GM21825 (cell line): ENCODE measurements around the gene TMEM60.
A peak's percentile ranks its signal among the peaks of the same experiment; 100 is the strongest.
"Not testable (repeated sequence)": the region's sequence is repeated elsewhere in the genome, so short reads cannot be mapped to it uniquely, and the experiment has no call there.

Source experiments
- ATAC-seq: cut with Tn5 transposase; IDR thresholded peaks from one replicate; pipeline ENCODE4 v1.9.1; 2021; ENCODE audit warnings: mild to moderate bottlenecking, moderate library complexity; ENCODE audit not compliant: unreplicated experiment

Gene TMEM60

DNA sequence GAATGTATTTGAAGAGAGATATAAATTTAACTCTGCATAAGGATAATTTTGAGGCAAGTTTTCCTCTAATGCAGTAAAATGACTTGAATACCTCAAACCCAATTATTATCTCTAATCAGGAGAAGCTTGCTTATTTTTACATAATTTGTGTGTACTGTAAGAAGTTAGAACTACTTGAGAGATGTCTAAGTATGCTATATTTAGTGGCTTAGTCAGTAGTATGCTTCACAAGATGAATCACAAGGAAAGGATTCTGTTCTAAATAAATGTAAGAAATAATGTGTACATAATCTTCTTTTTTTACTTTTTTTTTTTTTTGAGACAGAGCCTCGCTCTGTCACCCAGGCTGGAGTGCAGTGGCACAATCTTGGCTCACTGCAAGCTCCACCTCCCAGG, 14.1 kb upstream of the TMEM60 start:
- no peak for ATAC-seq

DNA sequence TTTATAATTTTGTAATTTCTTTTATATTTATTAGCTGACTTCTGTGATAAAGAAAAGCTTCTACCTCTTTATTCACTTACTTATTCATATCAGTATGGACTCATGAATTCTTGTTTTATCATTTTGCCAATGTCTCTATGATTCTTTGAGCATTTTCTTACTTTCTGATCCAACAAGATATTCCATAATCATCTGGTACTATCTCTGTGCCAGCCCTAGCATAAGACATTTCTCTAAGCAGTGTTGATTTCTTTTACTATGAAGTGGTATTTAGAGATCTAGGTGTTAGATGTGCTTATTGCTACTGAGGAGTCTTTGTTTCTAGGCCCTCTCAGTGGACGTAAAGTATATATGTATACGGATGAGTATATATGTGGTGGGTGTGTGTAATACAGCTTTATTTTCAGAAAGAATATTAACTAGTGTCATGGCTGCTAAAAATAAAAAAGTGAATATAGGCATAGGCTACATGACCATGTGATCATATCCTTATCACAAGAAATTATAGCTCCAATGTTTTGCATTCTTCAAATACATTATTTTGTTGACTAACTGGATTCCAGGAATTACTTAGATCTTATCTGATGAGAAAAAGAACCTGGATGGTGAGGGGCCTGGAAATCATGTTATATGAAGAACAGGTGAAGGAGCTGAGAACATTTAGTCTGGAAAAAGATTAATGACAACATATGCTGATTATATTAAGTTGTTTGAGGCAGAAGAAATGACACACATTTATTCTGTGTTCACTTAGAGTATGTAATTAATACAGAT, 13.5 kb upstream of the TMEM60 start:
- no peak for ATAC-seq

DNA sequence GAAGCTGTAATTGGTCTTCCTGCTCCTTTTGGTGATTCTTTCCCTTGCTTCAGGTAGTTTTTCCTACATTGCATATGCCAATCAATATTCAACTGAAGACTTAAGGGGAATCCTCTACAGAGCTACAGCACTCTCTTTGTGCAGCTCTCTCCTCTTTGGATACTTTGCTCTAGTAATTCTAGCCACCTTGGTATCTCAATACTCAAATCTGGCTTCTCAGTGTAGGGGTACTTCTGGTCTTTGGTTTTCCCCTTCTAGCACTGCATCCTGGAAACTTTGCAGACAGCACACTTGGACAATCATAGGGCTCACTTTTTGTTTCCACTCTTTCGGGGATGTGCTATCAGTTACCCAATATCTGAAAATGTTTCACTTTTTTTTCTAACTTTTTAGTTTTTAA, 10.3 kb upstream of the TMEM60 start:
- ATAC-seq = no peak

DNA sequence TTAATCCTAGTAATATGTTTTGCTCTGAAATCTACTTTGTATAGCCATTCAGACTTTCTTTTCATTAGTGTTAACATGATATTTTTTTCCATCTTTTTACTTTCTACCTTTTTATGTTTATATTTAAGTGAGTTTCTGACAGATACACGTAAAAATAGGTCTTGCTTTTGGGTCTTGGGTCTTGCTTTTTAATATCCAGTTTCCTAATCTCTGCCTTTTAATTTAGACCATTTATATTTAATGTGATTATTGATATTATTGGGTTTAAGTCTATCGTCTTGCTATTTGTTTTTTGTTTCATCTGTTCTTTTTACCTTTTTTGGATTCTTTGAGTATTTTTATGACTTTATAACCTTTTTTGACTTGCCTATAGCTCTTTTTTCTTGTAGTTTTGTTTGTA, 8.2 kb upstream of the TMEM60 start:
- ATAC-seq = no peak

DNA sequence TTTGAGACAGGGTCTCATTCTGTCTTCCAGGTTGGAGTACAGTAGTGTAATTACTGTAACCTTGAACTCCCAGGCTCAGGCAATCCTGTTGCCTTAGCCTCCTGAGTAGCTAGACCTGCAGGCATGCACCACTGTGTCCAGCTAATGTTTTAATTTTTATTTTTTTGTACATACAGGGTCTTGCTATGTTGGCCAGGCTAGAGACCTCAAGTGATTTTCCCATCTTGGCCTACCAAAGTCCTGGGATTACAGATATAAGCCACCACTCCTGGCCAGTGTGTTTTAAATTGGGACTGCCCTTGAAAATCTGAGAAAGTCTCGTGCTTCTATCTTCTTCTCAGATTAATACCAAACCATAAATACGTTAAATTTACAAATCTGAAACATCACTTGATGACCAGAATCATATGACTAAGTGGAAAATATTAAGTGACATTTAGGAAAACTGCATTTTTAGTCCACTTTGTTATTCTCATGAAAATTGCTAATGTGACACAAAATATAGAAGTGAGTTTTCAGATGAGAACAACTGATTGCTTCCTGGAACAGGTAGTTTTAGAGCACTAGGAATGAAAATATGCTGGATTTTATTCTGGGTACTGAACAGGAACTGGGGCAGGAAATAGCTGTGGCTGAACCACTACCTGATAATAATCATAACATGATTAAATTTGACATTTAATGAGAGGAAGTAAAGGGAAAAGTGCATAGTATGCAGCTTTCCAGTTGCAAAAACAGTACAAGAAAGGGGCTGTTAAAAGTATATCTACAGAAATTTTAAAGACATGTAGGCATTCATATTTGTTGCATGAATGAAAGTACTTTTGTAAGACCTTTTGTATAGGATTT, 4.5 kb upstream of the TMEM60 start:
- no peak for ATAC-seq

DNA sequence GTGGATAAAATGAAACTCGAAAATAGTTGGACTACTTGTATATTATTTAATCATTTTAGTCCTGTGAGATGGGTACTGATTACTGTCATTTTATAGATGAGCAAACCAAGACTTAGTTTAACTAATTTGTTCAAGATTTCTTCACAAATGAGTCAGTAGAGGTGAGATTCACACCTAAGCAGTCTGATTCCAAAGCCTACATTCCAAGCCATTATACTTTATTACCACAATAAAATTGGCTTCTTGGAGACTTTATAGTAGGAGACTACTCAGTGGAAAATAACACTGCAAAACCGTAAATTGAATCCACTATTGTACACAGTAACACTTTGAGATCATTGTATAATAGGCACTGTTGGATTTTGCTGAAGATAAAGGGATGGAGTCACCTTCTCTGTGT, 2.5 kb upstream of the TMEM60 start:
- ATAC-seq = no peak

DNA sequence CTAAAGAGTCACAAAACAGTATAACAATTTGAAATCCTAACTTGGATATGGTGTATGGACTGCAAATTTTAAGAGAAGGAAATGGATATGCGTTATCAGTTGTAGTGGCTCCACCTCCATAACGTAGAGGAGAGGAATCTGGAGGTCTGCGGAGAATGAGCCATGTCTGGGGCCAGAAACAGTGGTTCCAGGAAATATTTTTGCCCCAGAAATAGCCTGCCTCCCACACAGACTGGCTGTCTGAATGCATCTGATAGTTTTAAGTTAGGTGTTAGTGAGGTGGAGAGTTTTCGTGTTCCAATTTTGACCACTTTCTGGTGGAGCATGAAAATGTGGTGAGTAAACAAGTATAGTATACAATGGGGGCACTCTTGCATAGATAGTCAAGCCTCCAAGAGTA, 1.9 kb upstream of the TMEM60 start:
- ATAC-seq = peak; percentile 11

DNA sequence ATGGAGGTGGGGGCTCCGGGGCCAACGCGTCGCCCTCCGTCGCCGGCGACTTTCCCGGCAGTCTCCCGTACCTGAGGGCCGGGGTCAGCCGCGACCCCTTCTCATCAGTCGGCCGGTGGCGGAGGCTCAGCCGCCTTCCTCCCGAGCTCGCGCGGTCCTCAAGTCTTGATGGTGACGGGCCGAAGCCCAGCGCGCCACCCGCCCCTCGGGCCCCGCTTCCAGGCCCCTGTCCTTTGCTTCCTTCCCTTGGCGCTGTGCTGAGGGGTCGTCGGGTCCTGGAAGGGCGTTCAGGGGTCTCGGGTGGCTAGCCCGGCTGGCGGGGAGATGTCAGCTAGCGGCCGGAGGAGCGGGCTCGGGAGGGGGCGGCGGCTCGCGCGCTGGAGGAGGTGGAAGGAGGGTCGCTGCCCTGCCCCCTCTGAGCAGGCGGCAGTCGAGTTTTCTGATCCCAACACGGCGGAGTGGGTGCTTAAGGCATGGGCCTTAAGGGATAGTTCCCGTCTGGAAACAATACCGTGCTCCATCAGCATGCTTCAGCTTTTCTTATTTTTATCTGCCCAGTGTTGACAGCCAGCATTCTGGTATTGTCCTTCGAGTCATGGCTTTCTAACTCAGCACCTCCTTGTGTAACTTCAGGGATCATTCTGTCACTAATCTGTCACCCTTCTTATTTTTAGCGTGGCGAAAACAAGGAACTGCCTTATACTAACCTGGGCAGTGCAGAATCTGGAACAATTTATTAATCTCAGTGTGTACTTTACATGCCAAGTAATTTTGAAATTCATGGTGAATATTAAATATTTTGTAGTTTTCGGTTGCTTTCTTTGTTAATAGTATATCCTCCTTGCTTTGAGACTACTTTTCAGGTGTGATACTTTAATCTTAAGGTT, 1.1 kb upstream of the TMEM60 start:
- ATAC-seq = peak; percentile 5

DNA sequence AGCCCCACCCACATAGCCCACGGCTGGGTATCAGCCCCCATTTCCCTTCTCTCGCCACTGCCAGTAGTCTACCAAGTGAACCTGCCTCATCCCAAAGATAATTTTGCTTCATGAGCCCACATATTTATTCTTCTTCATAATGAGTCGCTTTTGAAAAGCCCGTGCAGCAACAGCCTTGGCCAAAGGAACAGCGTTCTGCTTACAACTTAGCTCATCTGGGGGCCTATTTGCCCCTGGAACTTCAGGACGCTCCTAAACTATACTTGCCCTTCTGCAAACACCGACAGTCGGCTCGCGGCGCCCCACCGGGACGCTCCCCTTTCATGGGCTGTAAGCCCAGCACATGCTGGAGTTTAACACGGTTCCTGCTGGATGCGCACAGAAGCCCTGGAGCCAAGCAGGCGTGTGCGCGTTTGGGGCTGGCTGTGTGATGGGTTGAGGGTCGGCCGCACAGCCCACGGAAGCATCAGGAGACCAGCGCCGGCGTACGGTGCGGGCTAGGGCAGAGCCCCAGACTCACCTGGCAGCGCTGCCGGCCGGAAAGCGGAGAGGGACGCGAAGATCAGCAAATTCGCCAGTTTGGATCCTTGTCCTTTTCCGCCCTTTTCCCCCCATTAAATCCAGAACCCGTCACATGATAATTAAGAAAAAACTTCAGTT, 370 bp downstream of the TMEM60 start:
- peak; percentile 21 for ATAC-seq

DNA sequence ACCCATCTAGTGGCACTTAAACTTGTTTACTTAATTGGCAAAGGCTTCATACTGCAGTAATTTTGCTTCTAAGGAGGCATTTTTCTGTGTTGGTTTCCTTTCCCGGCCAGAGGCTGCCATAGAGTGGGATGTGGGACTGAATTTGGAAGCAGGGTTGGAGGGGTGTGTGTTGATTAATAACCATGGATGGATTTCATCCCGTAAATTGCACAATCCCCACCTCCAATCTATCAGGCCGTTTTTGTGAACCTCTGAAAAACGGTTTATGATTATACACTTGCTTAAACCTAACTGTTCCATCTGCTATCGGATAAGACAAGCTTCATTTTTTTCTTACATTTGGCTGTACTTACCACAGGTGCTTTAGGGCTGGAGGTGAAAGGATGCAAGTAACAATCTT, 1.3 kb downstream of the TMEM60 start:
- no peak for ATAC-seq

DNA sequence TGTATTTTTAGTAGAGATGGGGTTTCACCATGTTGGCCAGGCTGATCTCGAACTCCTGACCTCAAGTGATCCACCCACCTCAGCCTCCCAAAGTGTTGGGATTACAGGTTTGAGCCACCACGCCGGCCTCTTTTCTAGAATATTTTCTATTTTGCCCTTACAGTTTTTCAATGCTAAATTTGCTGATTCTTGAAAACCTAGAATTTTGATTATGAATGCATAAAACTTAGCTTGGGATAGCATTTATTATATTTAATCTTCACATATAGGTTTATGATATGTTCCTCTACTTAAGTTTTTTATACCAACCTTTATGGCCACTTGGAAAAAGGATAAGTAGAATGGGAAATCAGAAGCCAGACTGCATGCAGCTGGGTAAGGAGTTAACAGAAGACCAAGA, 2.1 kb downstream of the TMEM60 start:
- no peak for ATAC-seq

DNA sequence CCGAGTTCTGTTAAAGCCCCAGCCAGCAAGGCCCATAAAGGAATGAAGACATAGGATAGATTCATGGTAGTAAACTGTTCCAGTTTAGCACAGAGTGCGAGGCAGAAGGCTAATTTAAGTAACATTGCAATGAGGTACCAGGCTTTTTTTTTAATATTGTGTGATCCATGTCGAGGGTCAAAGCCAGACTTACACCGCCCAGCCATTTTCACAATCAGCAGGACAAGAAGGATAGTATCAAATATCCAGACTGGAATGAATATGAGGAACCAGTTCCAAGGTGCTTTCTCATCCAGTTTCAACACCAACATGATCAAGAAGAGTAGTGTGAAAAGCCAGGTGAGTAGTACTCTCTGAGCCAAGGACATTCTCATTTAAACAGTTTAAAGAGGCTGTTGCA, 4.2 kb downstream of the TMEM60 start:
- ATAC-seq = no peak

DNA sequence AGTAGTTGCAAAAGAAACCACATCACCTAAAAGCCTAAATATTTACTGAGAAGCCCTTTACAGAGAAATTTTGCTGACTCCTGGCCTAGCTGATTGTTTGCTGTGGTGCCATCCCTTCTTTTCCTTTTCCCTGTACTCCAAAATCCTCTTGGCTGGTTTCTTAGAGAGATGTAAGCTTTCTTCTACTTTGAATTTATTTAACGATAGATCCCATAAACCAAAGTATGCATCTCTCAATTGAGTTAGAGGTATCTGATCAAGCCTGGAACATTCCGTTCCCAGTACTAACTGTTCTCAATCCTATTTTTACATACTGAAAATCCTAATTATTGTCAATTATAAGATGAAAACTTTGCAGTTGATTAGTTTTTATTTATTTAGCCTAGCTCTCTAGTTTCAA, 6.3 kb downstream of the TMEM60 start:
- ATAC-seq = no peak

DNA sequence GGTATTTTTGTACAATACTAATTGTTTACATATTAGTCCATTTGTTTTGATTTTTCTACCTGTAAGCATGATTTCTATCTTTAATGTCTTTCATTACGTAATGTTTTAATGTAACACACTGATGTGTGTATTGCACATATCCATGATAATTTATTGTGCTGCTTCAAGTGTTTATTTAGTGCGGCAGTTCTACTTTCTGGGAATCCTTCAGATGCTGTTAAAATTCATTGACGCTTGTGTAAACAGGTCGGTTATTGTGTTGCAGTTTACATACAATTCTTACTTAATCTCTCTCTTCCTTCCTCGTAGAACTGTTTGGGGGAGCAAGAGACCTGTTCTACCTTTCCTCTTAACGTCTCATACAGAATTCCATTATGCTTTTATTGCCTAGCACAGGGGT, 6.9 kb downstream of the TMEM60 start:
- no peak for ATAC-seq

DNA sequence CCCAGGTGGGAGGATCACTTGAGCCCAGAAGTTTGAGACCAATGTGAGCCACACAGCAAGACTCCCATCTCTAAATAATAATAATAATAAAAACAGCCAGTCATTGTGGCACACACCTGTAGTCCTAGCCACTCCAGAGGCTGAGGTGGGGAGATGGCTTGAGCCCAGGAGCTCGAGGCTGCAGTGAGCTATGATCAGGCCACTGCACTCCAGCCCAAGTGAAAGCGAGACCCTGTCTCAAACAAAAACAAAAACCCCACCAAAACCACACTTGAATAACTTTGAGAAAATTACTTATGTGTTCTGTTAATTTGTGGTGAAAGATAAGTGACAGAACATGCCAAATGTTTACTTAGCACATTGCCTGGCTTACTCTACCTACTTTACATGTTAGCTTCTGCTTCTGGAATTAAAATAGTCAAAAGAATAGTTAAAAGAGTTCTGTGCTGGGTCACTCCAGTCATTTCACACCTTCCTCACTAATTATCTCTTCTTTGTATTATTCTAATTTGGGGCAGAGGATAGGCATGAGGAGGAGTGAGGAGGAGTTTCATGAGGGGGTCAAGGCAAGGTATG, 9.8 kb downstream of the TMEM60 start:
- no peak for ATAC-seq

DNA sequence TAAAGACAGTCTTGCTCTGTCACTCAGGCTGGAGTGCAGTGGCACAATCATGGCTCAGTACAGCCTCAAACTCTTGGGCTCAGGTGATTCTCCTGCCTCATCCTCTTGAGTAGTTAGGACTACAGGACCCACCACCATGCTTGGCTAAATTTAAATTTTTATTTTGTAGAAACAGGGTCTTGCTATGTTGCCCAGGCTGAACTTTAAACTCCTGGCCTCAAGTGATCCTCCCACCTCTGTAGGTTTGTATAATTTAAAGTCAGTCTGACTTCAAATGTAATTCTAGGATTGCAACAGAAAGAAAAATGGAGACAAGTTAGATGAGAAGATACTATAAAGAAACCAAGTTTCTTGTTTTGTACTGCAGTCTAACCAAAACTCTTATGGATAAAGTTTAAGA, 11.5 kb downstream of the TMEM60 start:
- ATAC-seq = no peak

DNA sequence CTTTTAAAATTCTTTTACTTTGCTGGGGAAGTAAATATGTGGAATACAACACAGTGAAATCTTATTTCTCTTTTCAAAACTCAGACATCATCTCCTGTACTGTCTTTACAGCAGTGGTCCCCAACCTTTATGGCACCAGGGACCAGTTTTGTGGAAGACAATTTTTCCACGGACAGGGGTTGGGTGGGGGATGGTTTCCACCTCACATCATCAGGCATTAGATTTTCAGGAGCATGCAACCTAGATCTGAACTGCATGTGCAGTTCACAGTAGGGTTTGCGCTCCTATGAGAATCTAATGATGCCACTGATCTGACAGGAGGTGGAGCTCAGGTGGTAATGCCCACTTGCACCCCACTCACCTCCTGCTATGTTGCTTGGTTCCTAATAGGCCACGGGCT, 12.2 kb downstream of the TMEM60 start:
- no peak for ATAC-seq

DNA sequence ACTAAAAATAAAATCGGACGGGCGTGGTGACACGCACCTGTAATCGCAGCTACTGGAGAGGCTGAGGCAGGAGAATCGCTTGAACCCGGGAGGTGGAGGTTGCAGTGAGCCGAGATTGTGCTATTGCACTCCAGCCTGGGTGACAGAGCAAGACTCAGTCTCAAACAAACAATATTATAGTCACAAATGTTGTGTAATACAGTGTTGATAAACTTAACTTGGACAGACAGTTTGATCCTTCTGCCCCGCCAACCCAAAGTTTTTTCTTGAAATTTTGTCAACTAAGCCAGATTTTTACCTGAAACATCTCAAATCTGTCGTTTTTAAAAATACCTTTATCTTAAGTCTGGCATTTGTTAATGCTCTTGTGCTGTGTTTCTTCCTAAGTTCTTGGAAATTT, 13.8 kb downstream of the TMEM60 start:
- not testable (repeated sequence) for ATAC-seq

DNA sequence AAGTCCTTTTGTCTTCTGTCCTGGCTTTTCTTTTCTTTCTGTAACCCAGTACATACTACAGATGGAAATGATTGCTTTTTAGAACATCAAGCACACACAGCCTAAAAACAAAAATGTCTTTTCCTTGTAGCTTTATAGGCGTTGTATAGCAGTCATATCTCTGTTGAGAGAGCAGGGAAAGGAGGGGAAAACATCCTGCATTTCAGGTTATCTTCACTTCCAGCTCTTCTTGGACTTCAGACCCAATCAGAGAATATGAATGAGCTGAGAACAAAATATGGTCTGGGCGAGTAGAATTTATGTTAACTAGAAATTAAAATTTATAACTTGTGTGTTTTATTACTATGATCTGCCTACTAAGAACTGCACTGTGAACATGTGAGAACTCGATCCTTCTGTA, 14.7 kb downstream of the TMEM60 start:
- no peak for ATAC-seq

DNA sequence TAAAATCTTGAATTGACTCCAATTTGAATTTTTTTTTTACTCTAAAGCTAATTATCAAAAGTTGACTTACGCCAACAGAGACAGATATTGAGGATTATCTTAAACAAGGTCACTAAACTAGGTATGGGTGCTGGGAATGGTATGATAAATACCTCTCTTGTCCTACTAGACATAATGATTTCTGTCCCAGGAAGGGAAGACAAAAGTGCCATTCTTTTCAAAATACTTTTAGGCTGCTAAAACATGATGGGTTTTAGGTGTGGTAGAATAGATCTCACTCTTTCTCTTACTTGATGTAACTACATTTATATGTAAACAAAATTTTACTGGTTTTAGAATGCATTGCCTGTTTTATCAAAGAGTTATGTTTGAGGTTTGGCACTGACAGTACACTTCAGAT, 15.1 kb downstream of the TMEM60 start:
- ATAC-seq = no peak

DNA sequence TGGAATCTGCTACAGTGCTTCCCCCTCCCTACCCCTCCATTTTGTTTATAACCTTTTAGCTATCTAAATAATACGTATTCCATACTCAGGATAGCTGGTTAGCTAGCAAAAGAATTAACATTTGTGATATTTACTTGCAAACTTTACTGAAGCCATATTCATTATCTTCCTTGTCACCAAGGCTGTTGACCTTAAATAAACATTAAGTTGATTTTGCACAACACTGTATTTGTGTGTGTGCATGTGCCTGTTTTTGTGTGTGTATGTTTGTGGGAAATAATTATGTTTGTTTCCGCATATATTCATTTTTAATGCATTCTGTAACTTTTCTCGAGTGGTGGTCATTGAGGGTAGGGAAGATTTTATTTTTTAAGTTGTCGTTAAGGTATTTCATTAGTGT, 15.9 kb downstream of the TMEM60 start:
- ATAC-seq = no peak
